Panc1 (cell line): ENCODE measurements around the gene SERPINA3.

Experiments
- CTCF ChIP-seq: fragments of 450-650 bp; IDR thresholded peaks from 2 replicates; pipeline ENCODE4 v1.5.1; 2017; ENCODE audit warnings: mild to moderate bottlenecking
- POLR2AphosphoS5 ChIP-seq: IDR thresholded peaks from 2 replicates; pipeline ENCODE4 v1.6.1; 2012; ENCODE audit warnings: mild to moderate bottlenecking, low read depth, low read length, moderate library complexity

DNA sequence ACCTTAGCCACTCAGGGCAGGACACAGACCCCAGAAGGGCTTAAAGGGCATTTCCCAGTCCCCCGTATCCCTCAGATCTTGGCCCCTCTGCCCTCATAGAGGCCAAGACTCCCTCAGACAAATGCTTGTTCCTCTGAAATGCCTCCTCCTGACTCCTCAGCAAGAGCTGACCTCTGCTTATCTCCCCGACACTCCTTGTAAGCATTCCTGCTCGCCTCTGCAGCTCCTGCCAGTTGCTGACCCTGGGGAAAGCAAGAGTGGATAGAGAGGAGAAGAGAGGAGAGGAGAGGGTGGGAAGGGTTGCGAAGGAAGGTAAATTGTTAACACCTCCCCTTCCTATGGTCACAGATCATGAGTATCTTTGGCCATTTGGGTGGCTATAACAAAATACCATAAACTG, 23.9 kb upstream of the SERPINA3 start:
- no peak for TF ChIP-seq CTCF
- no peak for TF ChIP-seq POLR2AphosphoS5
